ENCODE data around the gene LRRC8E. TPM values are rescaled to one million over a fixed set of nuclear protein-coding genes. Genes with fewer than 3 reads are reported as not detected.

Gene LRRC8E
- total RNA-seq, 2 donors from 2014 or later: 1.5 to 2.1 TPM

DNA sequence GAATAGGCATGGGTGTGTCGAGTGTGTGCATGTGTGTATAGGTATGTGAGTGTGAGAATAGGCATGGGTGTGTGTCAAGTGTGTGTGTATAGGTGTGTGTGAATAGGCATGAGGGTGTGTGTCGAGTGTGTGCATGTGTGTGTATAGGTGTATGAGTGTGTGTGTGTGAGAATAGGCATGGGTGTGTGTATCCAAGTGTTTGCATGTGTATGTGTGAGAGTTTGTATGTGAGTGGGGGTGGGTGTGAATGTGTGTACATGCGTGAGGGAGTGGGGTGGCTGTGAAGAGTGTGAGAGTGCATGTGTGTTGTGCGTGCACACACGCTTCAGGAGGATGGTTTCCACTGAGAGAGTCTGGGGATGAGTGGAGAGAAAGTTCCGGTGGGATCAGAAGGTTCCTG is 44.8 kb upstream of the LRRC8E start:
- H3K9me3 ChIP-seq: no peaks in the 10 kb centered on the region
- H3K4me3 ChIP-seq: no peak overlapping the region
- DNase-seq (ENCODE audit: low spot score): no peak
- H3K27ac ChIP-seq: no peak overlapping the region
- TF ChIP-seq, protein P1, sequence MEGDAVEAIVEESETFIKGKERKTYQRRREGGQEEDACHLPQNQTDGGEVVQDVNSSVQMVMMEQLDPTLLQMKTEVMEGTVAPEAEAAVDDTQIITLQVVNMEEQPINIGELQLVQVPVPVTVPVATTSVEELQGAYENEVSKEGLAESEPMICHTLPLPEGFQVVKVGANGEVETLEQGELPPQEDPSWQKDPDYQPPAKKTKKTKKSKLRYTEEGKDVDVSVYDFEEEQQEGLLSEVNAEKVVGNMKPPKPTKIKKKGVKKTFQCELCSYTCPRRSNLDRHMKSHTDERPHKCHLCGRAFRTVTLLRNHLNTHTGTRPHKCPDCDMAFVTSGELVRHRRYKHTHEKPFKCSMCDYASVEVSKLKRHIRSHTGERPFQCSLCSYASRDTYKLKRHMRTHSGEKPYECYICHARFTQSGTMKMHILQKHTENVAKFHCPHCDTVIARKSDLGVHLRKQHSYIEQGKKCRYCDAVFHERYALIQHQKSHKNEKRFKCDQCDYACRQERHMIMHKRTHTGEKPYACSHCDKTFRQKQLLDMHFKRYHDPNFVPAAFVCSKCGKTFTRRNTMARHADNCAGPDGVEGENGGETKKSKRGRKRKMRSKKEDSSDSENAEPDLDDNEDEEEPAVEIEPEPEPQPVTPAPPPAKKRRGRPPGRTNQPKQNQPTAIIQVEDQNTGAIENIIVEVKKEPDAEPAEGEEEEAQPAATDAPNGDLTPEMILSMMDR (IDR thresholded peaks at IDR 0.05): no peak
- H3K4me1 ChIP-seq: no peaks in the 10 kb centered on the region
- no peaks in the 10 kb centered on the region for H3K36me3 ChIP-seq
- no peaks in the 10 kb centered on the region for H3K27me3 ChIP-seq

DNA sequence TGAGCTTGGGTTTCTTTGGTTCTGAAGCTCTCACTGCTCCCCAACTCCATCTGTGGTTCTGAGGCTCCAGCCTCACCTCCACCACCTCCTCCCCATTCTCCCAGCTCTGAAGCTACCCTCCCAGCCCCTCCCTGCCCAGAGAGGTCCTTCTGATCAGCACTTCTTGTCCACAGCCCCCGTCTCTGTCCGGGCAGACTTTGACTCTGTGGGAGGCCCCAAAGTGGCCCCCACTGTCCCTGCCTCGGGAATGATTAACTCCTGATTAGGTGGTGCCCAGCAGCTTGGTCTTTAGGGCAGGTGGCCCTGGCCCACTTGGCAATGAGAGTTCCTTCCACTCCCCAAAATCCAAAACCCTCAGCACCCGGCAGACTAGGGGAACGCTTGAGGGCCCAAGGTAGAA is 43.9 kb upstream of the LRRC8E start:
- TF ChIP-seq, protein P1 (IDR thresholded peaks at IDR 0.05): no peak
- H3K36me3 ChIP-seq: no peaks in the 10 kb centered on the region
- DNase-seq (ENCODE audit: low spot score): no peak

DNA sequence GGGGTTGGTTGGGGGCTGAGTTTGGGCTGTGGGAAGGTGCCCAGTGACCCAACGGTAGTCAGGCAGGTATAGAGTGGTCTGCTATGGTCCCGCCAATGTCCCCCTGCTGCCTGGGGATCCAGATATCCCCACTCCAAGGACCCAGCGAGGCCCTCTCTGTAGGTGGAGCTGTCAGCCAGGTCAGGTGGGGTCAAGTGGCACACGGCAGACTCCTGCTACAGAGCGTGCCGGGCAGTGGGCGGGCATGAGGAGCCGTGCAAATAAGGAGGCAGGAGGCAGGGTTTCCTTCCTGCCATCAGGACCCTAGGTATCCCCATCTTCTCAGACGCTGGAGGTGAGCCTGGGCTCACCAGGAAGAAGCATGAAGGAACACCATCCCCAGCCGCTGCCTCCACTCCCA is 43.4 kb upstream of the LRRC8E start:
- H3K36me3 ChIP-seq: no peaks in the 10 kb centered on the region
- no peaks in the 10 kb centered on the region for H3K27me3 ChIP-seq
- H3K27ac ChIP-seq: no peak overlapping the region
- DNase-seq (ENCODE audit: low spot score): no peak
- no peak overlapping the region for H3K4me3 ChIP-seq
- no peaks in the 10 kb centered on the region for H3K9me3 ChIP-seq
- H3K4me1 ChIP-seq: peaks cover 0 to 3% of the 10 kb centered on the region in 2 donors
- TF ChIP-seq, protein P1 (IDR thresholded peaks at IDR 0.05): no peak

More for the DNA sequence above, 43.9 kb upstream of the LRRC8E start:
- H3K4me3 ChIP-seq: no peak overlapping the region
- no peaks in the 10 kb centered on the region for H3K27me3 ChIP-seq
- H3K4me1 ChIP-seq: no peaks in the 10 kb centered on the region
- H3K9me3 ChIP-seq: no peaks in the 10 kb centered on the region
- no peak overlapping the region for H3K27ac ChIP-seq

DNA sequence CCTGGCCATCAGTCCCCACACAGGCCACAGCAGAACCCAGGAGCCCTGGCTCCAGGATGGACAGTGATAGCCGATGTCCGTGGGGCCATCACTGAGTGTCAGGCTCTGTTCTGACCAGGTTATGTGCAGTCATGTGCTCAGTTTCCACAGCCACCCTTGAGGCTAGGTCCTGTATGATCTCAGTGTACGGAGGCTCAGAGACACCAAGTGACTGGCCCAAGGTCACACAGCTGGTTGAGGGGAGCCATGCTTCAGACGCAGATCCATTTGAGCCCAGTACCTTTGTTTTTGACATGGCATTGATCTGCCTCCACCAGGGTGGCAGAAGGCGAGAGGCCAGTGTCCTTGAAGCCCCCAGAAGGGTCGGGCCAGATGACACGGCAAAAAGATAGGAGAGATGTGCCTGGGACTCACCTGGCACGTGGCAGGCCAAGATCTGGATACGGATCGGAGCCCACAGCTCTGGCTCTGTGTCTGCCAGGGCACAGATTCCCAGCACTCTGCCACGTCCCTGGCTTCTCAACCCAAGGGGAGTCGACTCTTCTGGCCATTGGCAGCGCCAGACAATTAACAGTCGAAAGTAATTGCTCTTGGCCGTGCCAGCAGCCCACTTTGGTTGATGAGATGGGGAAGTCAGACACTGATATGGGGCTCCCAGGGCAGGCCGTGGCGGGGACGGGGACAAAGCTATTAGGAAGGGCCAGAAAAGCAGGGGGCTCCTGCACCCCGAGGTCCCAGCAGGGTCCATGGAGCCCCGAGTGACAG is 42.7 kb upstream of the LRRC8E start:
- Histone ChIP-seq H3K4me1 (peaks cover 0 to 7% of the 10 kb centered on the region in 2 donors), H3K27me3 (no peaks in the 10 kb centered on the region), H3K9me3 (no peaks in the 10 kb centered on the region), H3K4me3 (no peak overlapping the region), H3K27ac (no peak overlapping the region), H3K36me3 (no peaks in the 10 kb centered on the region)
- DNase-seq (ENCODE audit: low spot score): no peak
- TF ChIP-seq, protein P1 (IDR thresholded peaks at IDR 0.05): no peak

DNA sequence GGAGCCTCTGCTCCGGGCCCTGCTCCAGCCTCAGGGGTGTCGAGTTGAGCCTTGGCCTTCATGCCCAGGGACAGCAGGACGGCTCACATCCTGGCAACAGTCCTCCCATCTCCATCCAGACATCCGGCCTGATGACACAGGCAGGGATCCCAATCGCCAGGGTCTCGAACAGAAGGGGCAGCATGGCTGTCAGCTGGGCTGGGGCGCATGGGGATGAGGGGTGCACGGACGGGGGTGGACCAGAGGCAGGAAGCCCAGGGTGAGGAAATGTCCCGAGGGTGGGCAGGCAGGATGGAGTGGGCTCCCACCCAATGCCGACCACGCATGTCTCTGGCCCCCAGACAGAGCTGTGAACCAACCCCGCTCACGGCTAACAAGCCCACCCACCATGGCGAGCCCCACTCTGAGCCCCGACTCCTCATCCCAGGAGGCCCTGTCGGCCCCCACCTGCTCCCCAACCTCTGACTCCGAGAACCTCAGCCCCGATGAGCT is 42.1 kb upstream of the LRRC8E start:
- no peaks in the 10 kb centered on the region for H3K9me3 ChIP-seq
- no peak overlapping the region for H3K27ac ChIP-seq
- H3K36me3 ChIP-seq: no peaks in the 10 kb centered on the region
- peaks cover 0 to 10% of the 10 kb centered on the region in 2 donors for H3K4me1 ChIP-seq
- DNase-seq (ENCODE audit: low spot score): no peak
- H3K27me3 ChIP-seq: no peaks in the 10 kb centered on the region
- H3K4me3 ChIP-seq: no peak overlapping the region
- TF ChIP-seq, protein P1 (IDR thresholded peaks at IDR 0.05): no peak

Measured in right atrium auricular region (tissue), 2 donors.